Epidermal melanocyte (primary cell): Measurements from ENCODE around the gene TBL1Y.
"Not testable (repeated sequence)": the region's sequence is repeated elsewhere in the genome, so short reads cannot be mapped to it uniquely, and the experiment has no call there.

ENCODE experiments used
- DNase-seq: peaks from one replicate; pipeline ENCODE4 v3.0.0; 2011; ENCODE audit warnings: low spot score; ENCODE audit not compliant: insufficient read length

Gene TBL1Y

DNA sequence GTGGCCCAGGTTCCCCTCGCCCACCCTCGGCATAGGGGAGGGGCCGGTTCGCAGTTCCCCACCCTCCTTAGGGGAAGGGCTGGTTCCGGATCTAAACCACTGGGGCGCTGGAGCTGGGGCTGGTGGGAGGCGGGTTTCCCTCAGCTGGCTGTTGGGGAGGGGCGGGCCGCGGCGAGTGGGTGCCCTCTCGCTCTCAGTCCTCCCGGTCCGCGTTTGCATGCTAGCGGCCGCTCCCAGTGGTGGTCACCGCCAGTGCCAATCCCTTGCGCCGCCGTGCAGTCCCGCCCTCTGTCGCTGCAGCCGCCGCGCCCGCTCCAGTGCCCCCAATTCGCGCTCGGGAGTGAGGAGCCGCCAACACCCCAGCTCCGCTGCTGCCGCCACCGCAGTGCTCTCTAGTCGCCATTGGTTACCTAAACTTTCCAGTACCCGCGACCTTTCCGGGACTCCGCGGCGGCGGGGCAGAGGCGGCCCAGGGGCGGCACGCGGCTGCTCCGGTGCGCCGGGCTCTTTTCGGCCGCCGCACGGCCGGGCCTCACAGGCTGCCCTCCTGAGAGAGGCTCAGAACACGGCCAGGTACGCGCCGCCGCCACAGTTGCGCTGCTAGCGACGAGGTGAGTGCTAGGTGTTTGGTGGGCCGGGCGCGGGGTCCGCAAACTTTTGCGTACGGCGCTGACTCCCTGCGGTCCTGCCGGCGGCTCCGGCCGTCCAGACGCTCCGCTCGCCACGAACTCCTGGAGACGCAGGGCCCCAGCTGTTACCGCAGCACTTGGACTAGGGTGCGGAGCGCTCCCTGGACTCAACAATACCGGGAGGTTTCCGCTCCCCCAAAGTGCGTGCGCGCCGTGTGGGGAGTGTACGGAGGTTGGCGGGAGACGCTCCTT is at the start of gene TBL1Y:
Gene TBL1Y (plus strand): TSS at position 326 of the 881 bp plus-strand sequence. CDS start 114,388 bp downstream, outside the sequence.
- DNase-seq: no peak

DNA sequence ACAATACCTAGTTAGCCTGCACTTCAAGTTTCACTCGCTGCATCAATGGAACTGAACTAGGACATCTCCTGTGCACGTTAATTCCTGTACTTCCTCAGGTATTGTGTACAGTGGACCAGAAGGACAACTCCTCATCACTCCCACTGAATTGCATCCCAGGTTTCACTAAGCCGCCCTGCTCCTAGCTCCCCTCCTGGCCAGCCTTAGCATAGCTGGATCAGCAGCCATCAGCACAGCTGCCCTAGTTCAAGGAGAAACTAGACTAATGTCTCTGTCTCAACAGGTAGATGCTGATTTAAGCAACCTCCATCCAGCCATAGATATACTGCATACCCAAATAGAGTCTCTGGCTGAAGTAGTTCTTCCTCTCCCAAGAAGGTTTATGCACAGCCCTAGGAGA is 16.0 kb upstream of the TBL1Y start:
- no peak for DNase-seq

DNA sequence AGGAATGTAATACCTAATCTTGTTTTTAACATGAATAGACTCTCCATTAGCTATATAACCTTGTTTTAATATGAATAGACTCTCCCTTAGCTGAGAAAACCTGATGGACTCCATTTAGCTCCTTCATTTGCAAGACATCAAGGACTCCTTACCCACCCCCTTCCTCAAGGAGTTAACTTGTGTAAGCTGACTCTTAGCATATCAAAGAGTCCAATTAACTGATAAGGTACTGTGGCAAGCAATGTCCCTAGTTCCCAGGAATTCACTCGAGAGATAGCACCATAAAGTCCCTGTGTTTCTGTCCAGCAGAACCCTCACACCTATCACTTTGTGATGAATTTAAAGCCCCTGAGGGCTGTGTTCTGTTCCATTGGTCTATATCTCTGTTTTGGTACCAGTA is 15.3 kb upstream of the TBL1Y start:
- no peak for DNase-seq

DNA sequence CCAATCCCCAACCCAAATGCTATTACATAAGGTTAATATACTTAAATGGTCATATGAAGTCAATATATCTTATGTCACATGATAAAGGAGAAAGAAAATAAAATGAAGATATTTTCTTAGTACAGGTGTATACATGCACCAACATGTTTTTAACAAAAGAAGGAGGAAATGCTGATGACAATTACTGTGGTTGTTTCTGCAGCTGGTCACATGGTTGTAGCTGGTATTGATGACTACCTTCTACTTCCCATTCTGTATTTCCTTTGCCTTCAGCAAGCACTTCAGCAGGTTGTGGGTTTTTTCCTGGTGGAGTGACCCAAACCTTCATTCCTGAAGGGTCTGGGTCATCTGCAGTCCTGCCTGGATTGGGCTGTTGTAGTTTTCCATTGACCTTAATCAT is 8.4 kb upstream of the TBL1Y start:
- DNase-seq: not testable (repeated sequence)

DNA sequence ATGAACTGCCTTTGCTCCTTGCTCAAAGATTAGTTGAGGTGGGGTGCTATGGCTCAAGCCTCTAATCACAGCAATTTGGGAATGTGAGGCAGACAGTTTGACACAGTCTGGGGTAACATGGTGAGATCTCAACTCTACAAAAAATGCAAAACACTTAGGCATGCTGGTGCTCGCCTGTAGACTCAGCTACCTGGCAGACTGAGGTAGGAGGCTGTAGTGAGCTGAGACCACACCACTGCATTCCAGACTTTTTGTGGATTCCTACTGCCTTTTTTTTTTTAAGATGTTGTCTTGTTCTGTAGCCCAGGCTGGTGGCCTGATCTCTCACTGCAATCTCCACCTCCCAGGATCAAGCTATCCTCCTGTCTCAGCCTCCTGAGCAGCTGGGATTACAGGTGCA is 2.9 kb upstream of the TBL1Y start:
- DNase-seq: no peak

DNA sequence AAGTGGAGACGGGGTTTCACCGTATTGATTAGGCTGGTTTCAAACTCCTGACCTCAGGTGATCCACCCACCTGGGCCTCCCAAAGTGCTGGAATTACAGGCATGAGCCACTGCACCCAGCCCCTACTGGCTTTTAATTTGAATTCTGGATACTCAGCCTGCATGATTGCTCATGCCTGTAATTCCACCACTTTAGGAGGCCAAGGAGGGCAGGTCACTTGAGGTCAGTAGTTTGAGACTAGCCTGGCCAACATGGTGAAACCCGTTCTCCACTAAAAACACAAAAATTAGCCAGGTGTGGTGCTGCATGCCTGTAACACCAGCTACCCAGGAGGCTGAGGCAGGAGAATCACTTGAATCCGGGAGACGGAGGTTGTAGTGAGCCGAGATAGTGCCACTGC is 2.5 kb upstream of the TBL1Y start:
- not testable (repeated sequence) for DNase-seq

DNA sequence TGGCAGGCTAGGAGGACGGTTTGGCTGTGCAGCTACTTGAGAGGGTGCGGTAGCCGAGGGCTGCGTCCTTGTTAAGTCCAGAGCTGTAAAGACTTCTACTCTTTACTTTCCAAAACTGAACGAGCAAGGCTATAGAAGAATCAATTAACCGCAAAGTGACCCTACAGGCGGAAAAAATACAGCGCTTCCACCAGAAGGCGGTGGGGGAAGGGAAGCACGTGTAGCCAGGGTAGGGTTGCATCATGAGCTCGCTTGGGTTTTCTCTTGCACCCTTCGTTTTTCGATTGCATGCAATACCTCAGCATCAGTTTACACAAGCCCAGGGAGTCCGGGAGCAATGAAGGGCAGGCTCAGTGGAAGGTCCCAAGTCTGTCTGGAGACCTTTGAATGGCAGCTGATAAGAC is 1.4 kb upstream of the TBL1Y start:
- DNase-seq: no peak

DNA sequence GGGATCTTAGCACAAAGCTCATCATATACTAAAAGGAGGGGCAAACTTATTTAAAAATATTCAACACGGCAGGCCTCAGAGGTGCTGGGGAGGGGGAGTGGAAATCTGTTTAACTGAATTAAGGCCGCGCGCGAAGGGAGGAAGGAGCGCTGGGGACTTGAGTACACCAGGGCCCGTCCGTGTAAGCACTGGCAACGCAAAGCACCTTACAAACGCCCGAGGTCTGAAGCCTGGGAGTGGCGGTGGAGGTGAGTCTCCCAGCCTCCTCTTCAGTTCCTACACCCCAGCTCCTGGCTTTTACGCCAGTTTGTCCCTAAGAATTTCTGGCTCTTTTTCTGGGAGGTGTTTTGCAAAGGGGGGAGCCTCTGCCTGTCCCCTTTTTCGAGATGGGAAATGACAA is 641 bp upstream of the TBL1Y start:
- no peak for DNase-seq

DNA sequence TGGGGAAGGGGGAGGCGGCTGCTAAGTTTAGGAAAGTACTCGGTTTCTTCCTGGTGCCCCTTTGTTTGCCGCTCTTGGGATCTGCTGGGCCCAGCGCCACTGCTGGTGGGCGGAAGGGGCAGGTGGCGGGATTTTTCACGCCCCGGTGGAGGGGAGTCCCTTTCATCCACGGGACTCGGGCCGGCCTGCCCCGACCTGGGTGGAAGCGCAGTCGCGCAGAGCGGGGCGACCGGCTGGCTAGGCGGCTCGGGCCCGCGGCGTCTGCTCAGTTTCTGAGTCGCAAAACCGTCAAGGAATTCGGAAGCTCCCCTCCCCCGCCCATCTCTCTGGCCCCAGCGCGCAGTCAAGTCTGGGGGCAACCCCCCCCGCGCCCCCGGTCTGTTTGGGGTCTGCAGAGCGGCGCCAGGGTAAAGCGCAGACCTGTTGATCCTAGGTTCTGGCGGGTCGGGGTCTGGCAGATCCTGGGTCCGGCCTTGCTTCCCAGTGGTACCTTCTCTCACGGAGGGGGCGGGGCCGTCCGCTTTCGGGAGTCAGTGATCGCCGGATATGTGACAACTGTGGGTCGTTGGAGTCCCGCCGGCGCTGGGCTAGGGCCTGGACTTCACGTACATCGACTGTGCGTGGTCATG is 870 bp downstream of the TBL1Y start, which contains the start of gene AMELY:
Gene AMELY (minus strand): TSS at position 500 of the 629 bp plus-strand sequence. CDS start 39,144 bp downstream, outside the sequence.
- no peak for DNase-seq

DNA sequence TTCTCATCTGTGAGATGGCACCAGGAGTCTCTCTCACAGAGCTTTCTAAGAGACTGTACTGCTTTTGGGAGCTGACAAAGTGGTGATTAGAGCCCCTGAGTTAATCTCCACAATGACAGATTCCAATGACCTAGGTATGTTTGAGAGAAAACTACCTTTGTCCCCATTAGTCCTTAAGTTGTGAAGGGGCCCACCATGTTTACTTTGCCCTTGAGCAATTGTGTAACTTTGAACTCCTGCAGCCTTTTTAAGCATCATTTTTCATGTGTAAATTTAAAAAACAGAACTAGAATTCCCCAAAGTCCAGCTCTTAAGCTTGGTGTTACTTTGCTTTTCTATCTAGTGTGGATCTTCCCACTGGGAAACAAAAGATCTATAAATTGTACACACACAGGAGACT is 2.9 kb downstream of the TBL1Y start:
- no peak for DNase-seq

DNA sequence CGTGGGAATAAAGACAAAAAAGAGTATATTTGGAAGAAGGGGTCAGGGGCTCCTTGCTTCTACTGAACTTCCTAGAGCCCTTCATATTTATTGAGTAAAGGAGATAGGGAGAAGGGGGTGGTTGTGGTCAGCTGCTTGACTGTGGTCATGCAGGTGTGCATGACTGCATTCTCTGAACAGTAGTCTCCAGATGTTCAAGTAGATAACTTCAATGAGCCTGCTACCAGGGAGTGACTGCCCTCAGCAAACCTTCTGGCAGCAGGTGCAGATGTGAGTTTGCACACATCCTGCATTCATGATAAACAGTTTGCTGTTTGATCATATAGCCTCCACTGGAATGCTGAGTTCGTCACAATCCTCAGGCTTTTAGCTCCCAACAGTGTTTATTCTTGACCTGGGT is 10.6 kb downstream of the TBL1Y start:
- no peak for DNase-seq

DNA sequence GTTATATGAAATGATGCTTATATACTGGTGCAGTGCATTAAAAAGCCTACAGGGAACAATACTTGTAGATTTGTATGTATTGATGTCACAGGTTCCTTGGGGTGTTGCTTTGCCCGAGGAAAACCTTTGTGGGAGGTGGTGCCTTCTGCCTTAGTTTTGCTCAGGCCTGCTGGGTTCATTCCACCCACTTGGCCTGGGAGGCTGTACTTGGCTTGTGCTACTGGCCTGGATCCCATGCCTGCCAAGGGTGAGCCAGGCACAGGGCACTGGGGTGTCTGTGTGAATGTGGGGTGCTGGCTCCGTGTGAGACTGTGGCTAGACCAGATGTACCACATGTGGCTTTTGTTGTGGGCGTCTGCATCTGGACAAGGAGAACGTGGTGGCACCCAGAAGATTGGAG is 17.8 kb downstream of the TBL1Y start:
- DNase-seq: no peak

DNA sequence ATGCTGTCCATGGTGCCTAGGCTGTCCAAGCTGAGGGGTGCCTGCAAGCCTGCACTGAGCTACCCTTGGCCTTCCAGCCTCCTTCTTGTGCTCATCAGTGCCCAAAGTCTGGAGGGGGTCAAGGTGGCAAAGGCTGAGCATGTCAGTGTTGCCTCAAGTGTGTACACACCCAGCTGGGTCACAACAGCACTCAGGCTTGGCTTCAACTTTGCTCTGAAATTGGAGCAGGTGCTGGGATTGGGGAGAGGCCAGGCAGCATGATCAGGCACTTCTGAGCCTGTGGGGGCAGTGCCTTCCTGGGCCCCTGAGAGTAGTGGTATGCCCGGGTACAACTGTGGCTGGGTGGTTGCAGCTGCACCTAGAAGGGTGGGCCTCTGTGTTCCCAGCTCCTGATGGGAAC is 18.7 kb downstream of the TBL1Y start:
- DNase-seq: no peak

DNA sequence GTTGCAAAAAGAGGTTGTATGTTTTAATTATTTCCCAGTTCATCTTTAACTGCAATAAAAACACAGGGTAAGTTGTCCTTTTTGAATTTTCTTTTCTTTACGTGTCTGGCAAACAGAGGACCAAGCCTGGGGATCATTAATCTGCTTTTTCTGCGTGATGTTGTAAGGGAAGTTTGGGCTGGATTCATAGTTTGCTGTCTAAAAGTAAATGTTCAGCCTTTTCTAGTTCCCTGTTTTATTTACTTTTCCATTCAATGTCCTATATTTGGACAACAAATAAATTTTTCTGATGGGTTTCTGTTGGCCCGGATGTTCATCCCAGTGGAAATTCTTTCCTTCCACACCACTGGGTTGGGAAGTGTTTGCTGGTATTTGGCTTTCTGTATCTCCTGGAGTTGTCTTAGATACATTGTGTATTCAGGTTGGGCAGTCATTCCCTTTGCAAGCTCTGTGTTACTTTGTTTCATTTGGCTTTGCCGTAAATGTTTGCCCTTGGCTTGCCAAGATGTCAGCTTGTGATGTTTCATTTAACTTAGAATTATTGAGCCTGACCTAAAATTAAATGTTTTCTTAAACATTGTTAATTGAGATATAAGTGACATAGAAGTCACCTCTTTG is 21.4 kb downstream of the TBL1Y start:
- no peak for DNase-seq

DNA sequence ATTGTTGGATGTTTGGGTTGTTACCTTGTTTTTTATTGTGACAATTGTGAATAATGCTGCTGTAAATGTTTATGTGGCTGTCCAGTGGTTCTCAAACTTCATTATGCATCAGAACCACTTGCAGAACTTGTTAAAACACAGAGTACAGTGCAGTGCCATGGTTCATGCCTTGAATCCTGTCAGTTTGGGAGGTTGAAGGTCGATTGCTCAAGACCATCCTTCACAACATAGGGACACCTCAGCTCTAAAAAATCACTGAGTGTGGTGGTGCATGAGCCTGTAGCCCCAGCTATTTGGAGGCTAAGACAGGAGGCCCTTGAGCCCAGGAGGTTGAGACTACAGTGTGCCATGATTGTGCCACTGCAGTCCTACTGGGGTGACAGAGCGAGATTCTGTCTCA is 25.0 kb downstream of the TBL1Y start:
- no peak for DNase-seq

DNA sequence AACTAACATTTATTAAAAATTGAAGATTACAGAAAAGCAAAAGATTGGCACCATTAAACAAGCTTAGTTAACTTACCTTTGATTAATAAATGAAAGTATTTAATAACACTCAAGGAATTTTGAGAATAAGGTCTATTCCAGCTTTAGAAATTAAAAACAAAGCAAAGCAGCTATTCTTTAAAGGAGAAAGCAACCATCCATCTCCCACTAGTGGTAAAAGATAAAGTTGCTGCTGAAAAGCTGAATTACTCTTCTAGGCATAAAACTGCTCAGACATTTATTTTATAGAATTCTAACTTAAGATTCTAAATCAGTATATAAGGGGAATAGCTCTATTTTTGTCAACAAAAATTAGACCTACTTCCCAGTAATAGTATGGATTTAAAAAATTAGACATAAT is 37.2 kb downstream of the TBL1Y start:
- no peak for DNase-seq

DNA sequence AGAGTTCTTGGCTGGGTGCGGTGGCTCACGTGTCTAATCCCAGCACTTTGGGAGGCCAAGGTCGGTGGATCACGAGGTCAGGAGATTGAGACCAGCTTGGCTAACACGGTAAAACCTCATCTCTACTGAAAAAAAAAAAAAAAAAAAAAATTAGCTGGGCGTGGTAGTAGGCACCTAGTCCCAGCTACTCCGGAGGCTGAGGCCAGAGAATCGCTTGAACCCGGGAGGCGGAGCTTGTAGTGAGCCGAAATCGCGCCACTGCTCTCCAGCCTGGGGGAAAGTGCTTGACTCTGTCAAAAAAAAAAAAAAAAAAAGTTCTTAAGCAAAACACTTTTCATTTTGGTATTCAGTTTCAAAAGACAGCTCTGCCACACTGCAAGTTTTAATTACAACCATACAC is 37.9 kb downstream of the TBL1Y start:
- DNase-seq: no peak

DNA sequence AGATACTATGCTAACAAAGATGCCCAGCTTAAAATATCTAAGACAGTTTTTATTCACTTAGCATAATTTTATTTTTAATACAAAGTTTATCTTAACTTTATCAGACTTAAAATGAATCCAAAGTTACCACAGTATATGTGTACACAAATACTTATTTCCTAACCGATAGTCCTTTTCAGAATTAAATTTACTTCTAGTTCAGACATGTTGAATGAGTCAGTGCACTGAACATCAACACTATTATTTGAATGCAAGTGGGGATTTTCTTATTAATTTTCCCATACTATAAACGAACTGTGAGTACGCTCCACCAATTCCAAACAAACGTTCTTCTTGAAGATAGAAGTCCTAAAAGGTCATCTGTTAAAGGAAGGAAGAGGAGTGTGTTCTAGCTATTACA is 39.5 kb downstream of the TBL1Y start:
- DNase-seq: no peak

DNA sequence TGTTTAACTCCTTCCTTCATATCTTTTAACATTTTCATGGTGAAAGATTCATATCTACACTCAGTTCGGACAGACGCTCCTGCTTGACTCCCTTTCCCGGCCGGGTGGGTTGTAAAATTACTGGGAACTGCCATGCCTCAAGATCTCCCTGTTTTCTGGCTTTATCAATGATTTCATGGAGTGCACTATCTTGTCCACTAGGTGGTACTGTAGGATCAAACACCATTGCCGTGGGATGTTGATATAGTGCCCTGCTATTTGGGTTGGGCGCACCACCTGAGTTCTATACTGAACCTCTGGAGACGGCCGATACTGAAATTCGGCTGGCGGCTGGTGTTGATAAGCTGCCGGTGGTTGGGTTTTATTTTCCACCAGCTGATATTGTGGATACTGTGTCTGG is 54.2 kb downstream of the TBL1Y start:
- no peak for DNase-seq

DNA sequence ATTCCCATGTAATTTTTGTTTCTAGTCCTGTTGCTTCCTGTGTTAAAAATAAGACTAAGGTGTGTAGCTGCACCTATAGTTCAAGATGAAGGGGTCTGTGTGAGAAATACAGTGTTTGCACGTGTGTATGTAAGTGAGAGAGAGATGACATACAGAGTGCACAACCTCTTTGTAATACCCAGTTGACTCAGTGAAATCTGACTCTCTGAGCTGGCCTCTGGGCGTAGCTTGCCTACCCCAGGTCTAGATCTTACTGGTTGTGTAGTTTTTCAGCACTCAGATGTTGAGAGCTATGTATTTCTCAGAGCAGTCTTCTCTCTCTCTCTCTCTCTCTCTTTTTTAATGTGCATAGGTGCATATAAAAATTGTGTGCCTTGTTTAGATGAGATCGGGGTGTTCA is 56.0 kb downstream of the TBL1Y start:
- DNase-seq: no peak

DNA sequence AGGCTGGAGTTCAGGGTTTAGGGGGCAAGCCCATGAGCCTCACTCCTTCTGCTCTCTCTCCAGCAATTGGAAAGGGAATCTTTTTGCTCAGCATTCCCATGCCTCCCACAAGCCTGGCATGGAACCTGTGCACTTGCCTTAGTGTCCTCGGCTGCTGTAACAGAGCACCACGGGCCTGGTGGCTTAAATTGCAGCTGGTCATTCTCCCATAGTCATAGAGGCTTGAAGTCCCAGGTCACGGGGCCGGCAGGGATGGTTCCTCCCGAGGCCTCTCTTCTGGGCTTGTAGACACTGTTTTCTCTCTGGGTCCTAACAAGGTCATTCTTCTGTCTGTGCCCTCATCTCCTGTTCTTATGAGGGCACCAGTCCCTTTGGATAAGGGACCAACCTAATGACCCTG is 57.2 kb downstream of the TBL1Y start:
- no peak for DNase-seq

DNA sequence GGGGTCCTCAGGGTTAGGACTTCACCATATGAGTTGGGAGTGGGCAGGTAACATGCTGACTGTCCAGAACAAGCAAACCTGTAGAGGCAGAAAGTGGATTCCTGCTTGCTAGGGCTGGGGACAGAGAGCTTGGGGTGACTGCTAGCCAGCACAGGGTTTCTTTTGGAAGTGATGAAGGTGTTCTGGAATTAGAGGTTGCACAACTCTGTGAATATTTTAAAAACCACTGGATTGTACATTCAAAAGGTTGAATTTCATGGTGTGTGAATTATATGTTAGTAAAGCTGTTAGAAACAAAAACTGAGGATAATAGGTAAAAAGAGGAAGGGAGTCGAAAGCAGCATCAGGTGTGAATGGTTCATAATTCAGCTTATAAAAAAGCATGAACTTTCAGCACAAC is 57.7 kb downstream of the TBL1Y start:
- no peak for DNase-seq
